Naive B cell (primary cell): Measurements from ENCODE around the gene SEMA3C. TPM values are rescaled to one million over a fixed set of nuclear protein-coding genes. Genes with fewer than 3 reads are reported as not detected.

ENCODE experiments used
- ATAC-seq, 2 donors: fragments of 150-1000 bp; cut with Tn5 transposase; 2 replicates each; pipeline ENCODE4 v1.10.0; 2021; ENCODE audit warnings: low read depth in 2 of 2, mild to moderate bottlenecking in 2 of 2, moderate library complexity in 2 of 2
- DNase-seq: peaks from one replicate; pipeline ENCODE4 v3.0.0; 2022
- H3K27ac Mint-ChIP-seq, 6 donors: one replicate each; pipeline ENCODE4 v1.8.0; 2020 to 2022; ENCODE audit warnings: mild to moderate bottlenecking in 6 of 6, mixed read lengths in 6 of 6, moderate library complexity in 5 of 6, inconsistent platforms in 2 of 6
- H3K27me3 Mint-ChIP-seq, 3 donors: one replicate each; pipeline ENCODE4 v1.8.0; 2021 to 2022; ENCODE audit warnings: mixed read lengths in 3 of 3, mild to moderate bottlenecking in 1 of 3
- H3K36me3 Mint-ChIP-seq, 2 donors: one replicate each; pipeline ENCODE4 v1.8.0; 2020 to 2022; ENCODE audit warnings: mixed read lengths in 2 of 2, inconsistent platforms in 1 of 2, mild to moderate bottlenecking in 1 of 2
- H3K4me1 Mint-ChIP-seq, 3 donors: one replicate each; pipeline ENCODE4 v1.8.0; 2020 to 2022; ENCODE audit warnings: mixed read lengths in 3 of 3, inconsistent platforms in 1 of 3, mild to moderate bottlenecking in 1 of 3, moderate library complexity in 1 of 3
- H3K4me3 Mint-ChIP-seq, 8 donors: one replicate each; pipeline ENCODE4 v1.8.0; 2020 to 2022; ENCODE audit warnings: mild to moderate bottlenecking in 8 of 8, mixed read lengths in 8 of 8, moderate library complexity in 8 of 8, inconsistent platforms in 2 of 8
- H3K9me3 Mint-ChIP-seq, 7 donors: one replicate each; pipeline ENCODE4 v1.8.0; 2020 to 2022; ENCODE audit warnings: mixed read lengths in 7 of 7, mild to moderate bottlenecking in 5 of 7, inconsistent platforms in 2 of 7, moderate library complexity in 1 of 7
- polyA plus RNA-seq, 6 donors: library from polyadenylated mRNA; unstranded; fragments of 300-500 nt; fragmentation: Illumina TruSeq; gene quantifications; one replicate each; pipeline ENCODE4 v1.2.3, GENCODE V29; 2021; ENCODE audit warnings: low read depth in 6 of 6

Gene SEMA3C
- polyA plus RNA-seq, 6 donors from 2014 or later = not detected

GRCh38 chr7:80830010-80830409 lies 88.8 kb downstream of the SEMA3C start:
- H3K4me1 Mint-ChIP-seq = no peaks in the 10 kb centered on the region
- no peak for ATAC-seq
- H3K36me3 Mint-ChIP-seq = no peaks in the 10 kb centered on the region
- H3K27ac Mint-ChIP-seq = no peak overlapping the region
- H3K4me3 Mint-ChIP-seq = no peak overlapping the region
- DNase-seq = no peak
- H3K9me3 Mint-ChIP-seq = peaks cover 0 to 2% (median 0%) of the 10 kb centered on the region in 7 donors
- H3K27me3 Mint-ChIP-seq = no peaks in the 10 kb centered on the region

GRCh38 chr7:80829527-80829926 lies 89.3 kb downstream of the SEMA3C start:
- Mint-ChIP-seq H3K36me3 (no peaks in the 10 kb centered on the region), H3K4me1 (no peaks in the 10 kb centered on the region), H3K9me3 (peaks cover 0 to 2% (median 0%) of the 10 kb centered on the region in 7 donors), H3K27me3 (no peaks in the 10 kb centered on the region), H3K27ac (no peak overlapping the region), H3K4me3 (no peak overlapping the region)
- ATAC-seq (no peak), DNase-seq (no peak)

GRCh38 chr7:80827239-80827633 lies 91.6 kb downstream of the SEMA3C start:
- Mint-ChIP-seq H3K4me1 (no peaks in the 10 kb centered on the region), H3K27me3 (no peaks in the 10 kb centered on the region), H3K4me3 (no peak overlapping the region), H3K9me3 (peaks cover 0 to 2% (median 0%) of the 10 kb centered on the region in 7 donors), H3K27ac (no peak overlapping the region), H3K36me3 (no peaks in the 10 kb centered on the region)
- DNase-seq (no peak), ATAC-seq (no peak)

GRCh38 chr7:80826520-80827238 lies 92.2 kb downstream of the SEMA3C start:
- no peak overlapping the region for H3K4me3 Mint-ChIP-seq
- peaks cover 0 to 2% (median 0%) of the 10 kb centered on the region in 7 donors for H3K9me3 Mint-ChIP-seq
- ATAC-seq (no peak), DNase-seq (no peak)
- no peaks in the 10 kb centered on the region for H3K4me1 Mint-ChIP-seq
- H3K27ac Mint-ChIP-seq = no peak overlapping the region
- no peaks in the 10 kb centered on the region for H3K27me3 Mint-ChIP-seq
- H3K36me3 Mint-ChIP-seq = no peaks in the 10 kb centered on the region

GRCh38 chr7:80825499-80825898 lies 93.4 kb downstream of the SEMA3C start:
- H3K4me1 Mint-ChIP-seq = no peaks in the 10 kb centered on the region

GRCh38 chr7:80824253-80824652 lies 94.6 kb downstream of the SEMA3C start:
- Mint-ChIP-seq H3K9me3 (no peaks in the 10 kb centered on the region), H3K27ac (no peak overlapping the region), H3K4me1 (no peaks in the 10 kb centered on the region), H3K4me3 (no peak overlapping the region), H3K27me3 (no peaks in the 10 kb centered on the region), H3K36me3 (no peaks in the 10 kb centered on the region)
- ATAC-seq = no peak
- no peak for DNase-seq

More at GRCh38 chr7:80825499-80825898, 93.4 kb downstream of the SEMA3C start:
- no peak for ATAC-seq
- H3K36me3 Mint-ChIP-seq = no peaks in the 10 kb centered on the region
- H3K4me3 Mint-ChIP-seq = no peak overlapping the region
- no peaks in the 10 kb centered on the region for H3K27me3 Mint-ChIP-seq
- no peak for DNase-seq
- no peaks in the 10 kb centered on the region for H3K9me3 Mint-ChIP-seq
- no peak overlapping the region for H3K27ac Mint-ChIP-seq

- Mint-ChIP-seq H3K27ac (no peak overlapping the region), H3K4me1 (no peaks in the 10 kb centered on the region), H3K27me3 (no peaks in the 10 kb centered on the region), H3K9me3 (no peaks in the 10 kb centered on the region), H3K36me3 (no peaks in the 10 kb centered on the region), H3K4me3 (no peak overlapping the region)
- DNase-seq (no peak), ATAC-seq (no peak)
These were observed 95.8 kb downstream of the SEMA3C start for GRCh38 chr7:80823057-80823456.

GRCh38 chr7:80821771-80822319 lies 97.0 kb downstream of the SEMA3C start:
- DNase-seq = no peak

GRCh38 chr7:80819503-80819902 lies 99.3 kb downstream of the SEMA3C start:
- Mint-ChIP-seq H3K27me3 (no peaks in the 10 kb centered on the region), H3K4me3 (no peak overlapping the region), H3K4me1 (no peaks in the 10 kb centered on the region), H3K36me3 (no peaks in the 10 kb centered on the region), H3K27ac (no peak overlapping the region), H3K9me3 (peaks cover 0 to 5% (median 0%) of the 10 kb centered on the region in 7 donors)
- ATAC-seq = no peak
- DNase-seq = no peak

More at GRCh38 chr7:80821771-80822319, 97.0 kb downstream of the SEMA3C start:
- Mint-ChIP-seq H3K4me3 (no peak overlapping the region), H3K4me1 (no peaks in the 10 kb centered on the region), H3K9me3 (no peaks in the 10 kb centered on the region), H3K36me3 (no peaks in the 10 kb centered on the region), H3K27ac (no peak overlapping the region), H3K27me3 (no peaks in the 10 kb centered on the region)
- no peak for ATAC-seq

- ATAC-seq (no peak), DNase-seq (no peak)
- Mint-ChIP-seq H3K27ac (no peak overlapping the region), H3K36me3 (no peaks in the 10 kb centered on the region), H3K4me3 (no peak overlapping the region), H3K4me1 (no peaks in the 10 kb centered on the region), H3K9me3 (peaks cover 0 to 10% (median 2%) of the 10 kb centered on the region in 7 donors), H3K27me3 (no peaks in the 10 kb centered on the region)
These were observed 100.7 kb downstream of the SEMA3C start for GRCh38 chr7:80818181-80818580.

GRCh38 chr7:80816806-80817205 lies 102.0 kb downstream of the SEMA3C start:
- ATAC-seq (no peak), DNase-seq (no peak)
- Mint-ChIP-seq H3K27ac (no peak overlapping the region), H3K9me3 (peaks cover 0 to 10% (median 2%) of the 10 kb centered on the region in 7 donors), H3K36me3 (no peaks in the 10 kb centered on the region), H3K4me1 (no peaks in the 10 kb centered on the region), H3K27me3 (no peaks in the 10 kb centered on the region), H3K4me3 (no peak overlapping the region)

GRCh38 chr7:80815733-80816132 lies 103.1 kb downstream of the SEMA3C start:
- ATAC-seq (no peak), DNase-seq (no peak)
- Mint-ChIP-seq H3K27me3 (no peaks in the 10 kb centered on the region), H3K4me1 (no peaks in the 10 kb centered on the region), H3K4me3 (no peak overlapping the region), H3K27ac (no peak overlapping the region), H3K36me3 (no peaks in the 10 kb centered on the region), H3K9me3 (peaks cover 0 to 10% (median 2%) of the 10 kb centered on the region in 7 donors)

GRCh38 chr7:80809545-80809944 lies 109.3 kb downstream of the SEMA3C start:
- Mint-ChIP-seq H3K27me3 (no peaks in the 10 kb centered on the region), H3K9me3 (peaks cover 3 to 12% (median 7%) of the 10 kb centered on the region in 7 donors), H3K4me1 (no peaks in the 10 kb centered on the region), H3K4me3 (no peak overlapping the region), H3K36me3 (no peaks in the 10 kb centered on the region), H3K27ac (no peak overlapping the region)
- DNase-seq = no peak
- no peak for ATAC-seq

GRCh38 chr7:80807166-80807900 lies 111.5 kb downstream of the SEMA3C start:
- Mint-ChIP-seq H3K27me3 (no peaks in the 10 kb centered on the region), H3K4me1 (no peaks in the 10 kb centered on the region), H3K27ac (no peak overlapping the region), H3K36me3 (no peaks in the 10 kb centered on the region), H3K4me3 (no peak overlapping the region), H3K9me3 (peaks cover 1 to 7% (median 4%) of the 10 kb centered on the region in 7 donors)
- ATAC-seq = no peak
- DNase-seq = no peak
